ENCODE data around the gene DGCR8. TPM values are rescaled to one million over a fixed set of nuclear protein-coding genes. Genes with fewer than 3 reads are reported as not detected.

DGCR8 gene
- total RNA-seq, 1 donor from 2014 or later = 29.0 TPM

DNA sequence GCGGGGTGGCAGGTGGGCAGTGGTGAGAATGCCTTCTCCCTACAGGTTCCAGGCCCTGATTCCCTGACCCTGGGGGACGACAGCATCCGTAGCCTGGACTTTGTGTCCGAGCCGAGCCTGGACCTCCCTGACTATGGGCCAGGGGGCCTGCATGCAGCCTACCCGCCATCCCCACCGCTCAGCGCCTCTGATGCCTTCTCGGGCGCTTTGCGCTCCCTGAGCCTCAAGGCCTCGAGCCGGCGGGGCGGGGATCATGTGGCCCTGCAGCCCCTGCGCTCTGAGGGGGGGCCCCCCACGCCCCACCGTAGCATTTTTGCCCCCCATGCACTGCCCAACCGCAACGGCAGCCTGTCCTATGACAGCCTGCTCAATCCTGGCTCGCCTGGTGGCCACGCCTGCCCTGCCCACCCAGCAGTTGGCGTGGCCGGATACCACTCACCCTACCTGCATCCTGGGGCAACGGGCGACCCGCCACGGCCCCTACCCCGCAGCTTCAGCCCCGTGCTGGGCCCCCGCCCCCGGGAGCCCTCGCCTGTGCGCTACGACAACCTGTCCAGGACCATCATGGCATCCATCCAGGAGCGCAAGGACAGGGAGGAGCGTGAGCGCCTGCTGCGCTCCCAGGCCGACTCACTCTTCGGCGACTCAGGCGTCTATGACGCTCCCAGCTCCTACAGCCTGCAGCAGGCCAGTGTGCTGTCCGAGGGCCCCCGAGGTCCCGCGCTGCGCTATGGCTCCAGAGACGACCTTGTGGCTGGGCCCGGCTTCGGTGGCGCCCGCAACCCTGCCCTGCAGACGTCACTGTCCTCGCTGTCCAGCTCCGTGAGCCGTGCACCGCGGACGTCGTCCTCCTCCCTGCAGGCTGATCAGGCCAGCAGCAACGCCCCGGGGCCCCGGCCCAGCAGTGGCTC, 62.9 kb downstream of the DGCR8 start:
- Histone ChIP-seq H3K4me2 (ENCODE audit: low read length) (no peak overlapping the region), H3K79me2 (ENCODE audit: insufficient read depth, low read length) (peaks cover 30% of the 10 kb centered on the region), H3K4me1 (ENCODE audit: insufficient read depth, low read length) (peaks cover 21% of the 10 kb centered on the region), H3K9me3 (ENCODE audit: insufficient read depth, low read depth, low read length) (no peaks in the 10 kb centered on the region), H3K27me3 (ENCODE audit: insufficient read depth, low read length) (no peaks in the 10 kb centered on the region), H3K9ac (ENCODE audit: low read length) (no peak overlapping the region), H3K27ac (ENCODE audit: low read depth, low read length) (no peak overlapping the region), H3K4me3 (ENCODE audit: insufficient read depth, low read depth, low read length) (no peak overlapping the region), H2AFZ (ENCODE audit: low read depth, low read length) (no peak overlapping the region), H4K20me1 (ENCODE audit: insufficient read depth, low read length) (peaks cover 30% of the 10 kb centered on the region), H3K36me3 (ENCODE audit: insufficient read depth, low read length) (no peaks in the 10 kb centered on the region)
- Mint-ChIP-seq H3K27me3 (ENCODE audit: low read depth, unreplicated experiment) (no peaks in the 10 kb centered on the region), H3K27ac (ENCODE audit: unreplicated experiment) (no peak overlapping the region), H3K36me3 (ENCODE audit: low read depth, unreplicated experiment) (peaks cover 10% of the 10 kb centered on the region), H3K9me3 (ENCODE audit: unreplicated experiment) (no peaks in the 10 kb centered on the region), H3K4me3 (ENCODE audit: unreplicated experiment) (no peak overlapping the region), H3K4me1 (ENCODE audit: low read depth, unreplicated experiment) (peaks cover 17% of the 10 kb centered on the region)
- DNase-seq (ENCODE audit: low read depth) (no peak), FAIRE-seq (no peak)
- TF ChIP-seq, protein P1, sequence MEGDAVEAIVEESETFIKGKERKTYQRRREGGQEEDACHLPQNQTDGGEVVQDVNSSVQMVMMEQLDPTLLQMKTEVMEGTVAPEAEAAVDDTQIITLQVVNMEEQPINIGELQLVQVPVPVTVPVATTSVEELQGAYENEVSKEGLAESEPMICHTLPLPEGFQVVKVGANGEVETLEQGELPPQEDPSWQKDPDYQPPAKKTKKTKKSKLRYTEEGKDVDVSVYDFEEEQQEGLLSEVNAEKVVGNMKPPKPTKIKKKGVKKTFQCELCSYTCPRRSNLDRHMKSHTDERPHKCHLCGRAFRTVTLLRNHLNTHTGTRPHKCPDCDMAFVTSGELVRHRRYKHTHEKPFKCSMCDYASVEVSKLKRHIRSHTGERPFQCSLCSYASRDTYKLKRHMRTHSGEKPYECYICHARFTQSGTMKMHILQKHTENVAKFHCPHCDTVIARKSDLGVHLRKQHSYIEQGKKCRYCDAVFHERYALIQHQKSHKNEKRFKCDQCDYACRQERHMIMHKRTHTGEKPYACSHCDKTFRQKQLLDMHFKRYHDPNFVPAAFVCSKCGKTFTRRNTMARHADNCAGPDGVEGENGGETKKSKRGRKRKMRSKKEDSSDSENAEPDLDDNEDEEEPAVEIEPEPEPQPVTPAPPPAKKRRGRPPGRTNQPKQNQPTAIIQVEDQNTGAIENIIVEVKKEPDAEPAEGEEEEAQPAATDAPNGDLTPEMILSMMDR (IDR thresholded peaks at IDR 0.05; ENCODE audit: insufficient read depth, low read depth, low read length) = no peak
- TF ChIP-seq EZH2 (IDR thresholded peaks at IDR 0.05; ENCODE audit: insufficient read depth, low read length) = no peak

DNA sequence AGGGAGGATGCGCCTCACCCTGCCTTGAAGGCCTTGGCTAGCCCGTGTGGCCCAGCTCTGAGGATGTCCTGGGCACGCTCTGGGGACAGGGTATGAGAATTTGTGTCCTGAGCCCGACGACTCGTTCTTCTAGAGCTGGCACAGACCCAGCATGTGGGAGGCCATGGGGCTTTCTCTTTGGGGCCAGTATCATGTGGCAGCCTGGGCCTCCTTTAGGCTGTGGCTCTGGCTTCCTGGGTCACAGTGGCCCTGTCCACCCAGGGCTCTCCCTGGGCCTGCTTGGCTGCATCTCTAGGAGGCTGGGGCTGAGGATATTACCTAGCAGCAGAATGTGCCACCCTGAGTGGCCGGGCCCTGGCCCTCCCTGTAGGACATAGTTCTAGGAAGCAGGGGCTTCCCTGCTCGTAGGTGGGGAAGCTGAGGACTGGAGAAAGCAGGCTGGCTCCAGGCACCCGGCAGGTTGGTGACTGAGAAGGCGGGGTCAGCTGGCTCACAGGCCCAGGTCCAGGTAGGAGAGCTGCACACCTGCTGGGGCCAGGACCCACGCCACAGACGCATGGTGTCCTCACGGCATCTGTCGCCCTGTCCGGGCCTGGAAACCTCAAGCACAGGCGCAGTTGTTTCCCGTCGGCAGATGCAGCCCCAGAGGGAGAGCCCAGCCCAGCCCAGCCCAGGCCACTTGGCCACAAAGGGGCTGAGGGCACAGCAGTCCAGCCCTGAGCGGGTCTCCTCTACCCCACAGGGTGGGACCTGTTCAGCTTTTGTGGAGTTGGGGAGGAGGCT, 64.0 kb downstream of the DGCR8 start:
- Histone ChIP-seq H3K79me2 (ENCODE audit: insufficient read depth, low read length) (peaks cover 19% of the 10 kb centered on the region), H3K27me3 (ENCODE audit: insufficient read depth, low read length) (no peaks in the 10 kb centered on the region), H4K20me1 (ENCODE audit: insufficient read depth, low read length) (peaks cover 20% of the 10 kb centered on the region), H3K4me3 (ENCODE audit: insufficient read depth, low read depth, low read length) (no peak overlapping the region), H2AFZ (ENCODE audit: low read depth, low read length) (no peak overlapping the region), H3K27ac (ENCODE audit: low read depth, low read length) (no peak overlapping the region), H3K9ac (ENCODE audit: low read length) (no peak overlapping the region), H3K36me3 (ENCODE audit: insufficient read depth, low read length) (no peaks in the 10 kb centered on the region), H3K9me3 (ENCODE audit: insufficient read depth, low read depth, low read length) (no peaks in the 10 kb centered on the region), H3K4me2 (ENCODE audit: low read length) (no peak overlapping the region), H3K4me1 (ENCODE audit: insufficient read depth, low read length) (peaks cover 15% of the 10 kb centered on the region)
- TF ChIP-seq, protein P1 (IDR thresholded peaks at IDR 0.05; ENCODE audit: insufficient read depth, low read depth, low read length) = no peak
- TF ChIP-seq EZH2 (IDR thresholded peaks at IDR 0.05; ENCODE audit: insufficient read depth, low read length) = no peak
- Mint-ChIP-seq H3K4me1 (ENCODE audit: low read depth, unreplicated experiment) (peaks cover 10% of the 10 kb centered on the region), H3K4me3 (ENCODE audit: unreplicated experiment) (no peak overlapping the region), H3K27me3 (ENCODE audit: low read depth, unreplicated experiment) (no peaks in the 10 kb centered on the region), H3K27ac (ENCODE audit: unreplicated experiment) (no peak overlapping the region), H3K9me3 (ENCODE audit: unreplicated experiment) (no peaks in the 10 kb centered on the region), H3K36me3 (ENCODE audit: low read depth, unreplicated experiment) (peaks cover 8% of the 10 kb centered on the region)
- FAIRE-seq (no peak), DNase-seq (ENCODE audit: low read depth) (no peak)

Measured in astrocyte (in vitro differentiated cells and primary cell).